Upper lobe of left lung (tissue), 6 donors: Measurements from ENCODE around the gene SEMA4C. TPM values are rescaled to one million over a fixed set of nuclear protein-coding genes. Genes with fewer than 3 reads are reported as not detected.
A peak's percentile ranks its signal among the peaks of the same experiment; 100 is the strongest.

ENCODE experiments used
- ATAC-seq, 2 donors: fragments of 200-7000 bp; cut with Tn5 transposase; one replicate each; pipeline ENCODE4 v1.9.1; 2022; ENCODE audit warnings: mild to moderate bottlenecking in 2 of 2, moderate library complexity in 2 of 2; ENCODE audit not compliant: low FRiP score in 2 of 2
- DNase-seq, 2 donors: peaks; one replicate each; pipeline ENCODE4 v3.0.0-alpha.2; 2019 to 2020
- H3K27ac ChIP-seq, 4 donors: fragments of 200-600 bp; sonication (generic); one replicate each; pipeline ENCODE4 v1.5.1; 2016 to 2019
- H3K27me3 ChIP-seq, 4 donors: fragments of 200-600 bp; sonication (generic); one replicate each; pipeline ENCODE4 v1.5.1; 2017 to 2019
- H3K36me3 ChIP-seq, 4 donors: fragments of 200-600 bp; sonication (generic); one replicate each; pipeline ENCODE4 v1.5.1; 2016 to 2019
- H3K4me1 ChIP-seq, 4 donors: fragments of 200-600 bp; sonication (generic); one replicate each; pipeline ENCODE4 v1.5.1; 2018 to 2019
- H3K4me3 ChIP-seq, 4 donors: fragments of 200-600 bp; sonication (generic); one replicate each; pipeline ENCODE4 v1.5.1; 2017 to 2019; ENCODE audit warnings: mild to moderate bottlenecking in 2 of 4, moderate library complexity in 1 of 4
- H3K9me3 ChIP-seq, 4 donors: fragments of 200-600 bp; sonication (generic); one replicate each; pipeline ENCODE4 v1.5.1; 2018 to 2019
- CTCF ChIP-seq, 6 experiments: fragments of 450-650 bp in 4 of 6; fragments of 200-600 bp in 2 of 6; sonication (generic) in 2 of 6; IDR thresholded peaks; one replicate each; pipeline ENCODE4 v1.5.1; 2016 to 2019; ENCODE audit warnings: antibody characterized with exemption in 6 of 6
- EP300 ChIP-seq, 4 donors: sonication (generic); formaldehyde crosslinking; IDR thresholded peaks; one replicate each; pipeline ENCODE4 v1.5.1; 2017; ENCODE audit warnings: antibody characterized with exemption in 4 of 4, control low read depth in 2 of 4
- POLR2A ChIP-seq, 4 donors: fragments of 450-650 bp; IDR thresholded peaks; one replicate each; pipeline ENCODE4 v1.5.1; 2016 to 2017; ENCODE audit warnings: antibody characterized with exemption in 4 of 4, mild to moderate bottlenecking in 2 of 4
- POLR2AphosphoS5 ChIP-seq, 2 donors: sonication (generic); formaldehyde crosslinking; IDR thresholded peaks; one replicate each; pipeline ENCODE4 v1.5.1; 2017; ENCODE audit warnings: antibody characterized with exemption in 2 of 2
- WGBS, 2 donors: methylation state at CpG; one replicate each; pipeline ENCODE4 v1.1.5; 2017 to 2018; 5-methylcytosine and 5-hydroxymethylcytosine counted together
- total RNA-seq, 6 donors: library from RNA; depleted of rRNA in 4 of 6; stranded (reverse); fragments of >200 nt in 4 of 6; gene quantifications; one replicate each; pipeline versions ENCODE4 v1.1.0 to v1.2.1, GENCODE V29; 2016 to 2021
- donor health status: DM: no; HTN: no; CAD: no; lungs with moderate emphysema.
- donor health status: DM: no; HTN: yes; CAD: no; lungs with severe emphysema.

Gene SEMA4C
- total RNA-seq, 6 donors from 2014 or later, result 14.0 to 43.6 (median 24.2) TPM

GRCh38 chr2:96825057-96825456, 44.8 kb downstream of the SEMA4C start:
- 86 to 90% methylated on average over 4 to 11 of the region's 14 CpGs for WGBS, 2 donors
- no peak overlapping the region for H3K4me3 ChIP-seq
- DNase-seq (no peak), ATAC-seq (no peak)
- H3K36me3 ChIP-seq, result peaks cover 5 to 73% (median 48%) of the 10 kb centered on the region in 4 donors
- H3K4me1 ChIP-seq, result peaks cover 4 to 24% (median 15%) of the 10 kb centered on the region in 4 donors
- TF ChIP-seq POLR2AphosphoS5 (IDR thresholded peaks at IDR 0.05) (no peak), CTCF (IDR thresholded peaks at IDR 0.05) (no peak), EP300 (IDR thresholded peaks at IDR 0.05) (no peak), POLR2A (IDR thresholded peaks at IDR 0.05) (no peak)
- no peak overlapping the region for H3K27ac ChIP-seq
- H3K9me3 ChIP-seq, result no peaks in the 10 kb centered on the region
- H3K27me3 ChIP-seq, result no peaks in the 10 kb centered on the region

GRCh38 chr2:96824079-96824870, 45.6 kb downstream of the SEMA4C start:
- peaks cover 12 to 32% (median 23%) of the 10 kb centered on the region in 4 donors for H3K4me1 ChIP-seq
- H3K36me3 ChIP-seq, result peaks cover 0 to 65% (median 40%) of the 10 kb centered on the region in 4 donors
- peak in 1 of 2 donors; percentile 23 for ATAC-seq
- no peak for DNase-seq
- H3K27me3 ChIP-seq, result no peaks in the 10 kb centered on the region
- H3K27ac ChIP-seq, result no peak overlapping the region
- 72 to 75% methylated on average over 6 of the region's 6 CpGs for WGBS, 2 donors
- H3K4me3 ChIP-seq, result no peak overlapping the region
- TF ChIP-seq POLR2AphosphoS5 (IDR thresholded peaks at IDR 0.05) (no peak), POLR2A (IDR thresholded peaks at IDR 0.05) (no peak)
- no peaks in the 10 kb centered on the region for H3K9me3 ChIP-seq

- no peak overlapping the region for H3K27ac ChIP-seq
- ATAC-seq, result no peak
- no peak for TF ChIP-seq POLR2A (IDR thresholded peaks at IDR 0.05)
- TF ChIP-seq CTCF (IDR thresholded peaks at IDR 0.05), result no peak
- TF ChIP-seq EP300 (IDR thresholded peaks at IDR 0.05), result no peak
- TF ChIP-seq POLR2AphosphoS5 (IDR thresholded peaks at IDR 0.05), result no peak
- H3K27me3 ChIP-seq, result no peaks in the 10 kb centered on the region
- no peak overlapping the region for H3K4me3 ChIP-seq
- peaks cover 0 to 54% (median 32%) of the 10 kb centered on the region in 4 donors for H3K36me3 ChIP-seq
- peaks cover 23 to 43% (median 34%) of the 10 kb centered on the region in 4 donors for H3K4me1 ChIP-seq
- no peaks in the 10 kb centered on the region for H3K9me3 ChIP-seq
- no peak for DNase-seq
- WGBS, 2 donors, result 88 to 92% methylated on average over 5 to 11 of the region's 11 CpGs
Observed at GRCh38 chr2:96823198-96823597, 46.7 kb downstream of the SEMA4C start.

DNA sequence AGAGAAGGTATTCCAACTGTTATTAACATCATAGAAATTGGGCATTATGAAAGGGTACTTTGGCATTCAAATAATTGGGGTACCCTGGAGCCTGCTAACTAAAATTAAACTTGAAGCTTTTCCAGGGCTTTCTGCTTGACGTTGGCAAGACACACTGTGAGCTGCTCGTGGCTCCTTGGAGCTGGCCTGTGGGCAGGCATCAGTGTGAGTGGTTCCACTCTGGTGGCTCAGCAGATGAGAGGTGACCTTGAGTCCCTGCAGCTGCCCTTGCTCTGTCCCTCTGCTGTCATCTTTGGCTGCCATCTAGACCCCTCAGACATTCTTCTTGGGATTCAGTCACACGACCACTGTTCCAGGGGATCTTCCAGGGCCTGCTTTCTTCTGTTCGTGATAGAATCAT, 47.1 kb downstream of the SEMA4C start:
- 83 to 91% methylated on average over 4 of the region's 4 CpGs for WGBS, 2 donors
- H3K36me3 ChIP-seq, result peaks cover 0 to 50% (median 28%) of the 10 kb centered on the region in 4 donors

DNA sequence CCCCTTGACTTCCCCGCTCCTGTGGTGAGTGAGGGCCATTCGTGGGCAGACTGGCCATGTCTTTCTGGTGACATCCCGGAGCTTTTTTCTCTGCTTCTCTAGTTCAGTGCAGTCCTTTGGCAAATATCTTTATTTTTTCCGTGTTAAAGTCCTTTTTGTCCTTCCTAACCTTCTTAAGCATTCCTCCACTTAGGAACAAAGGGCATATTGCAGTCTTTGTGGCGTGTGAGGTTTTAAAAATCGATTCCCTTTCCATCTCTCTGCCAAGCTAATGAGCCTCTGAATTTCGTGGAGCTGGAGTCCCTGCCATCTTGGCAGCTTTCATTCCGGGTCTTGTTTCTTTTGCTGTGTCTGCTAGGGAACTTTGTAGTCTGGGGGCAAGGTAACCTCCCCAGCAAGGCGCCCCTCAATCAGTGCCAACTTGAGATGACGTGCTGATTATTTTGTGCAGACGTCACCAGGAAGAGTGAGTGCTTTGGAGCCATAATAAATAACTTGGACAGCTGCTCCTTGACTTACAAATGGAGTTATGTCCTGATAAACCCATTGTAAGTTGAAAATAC, 48.7 kb downstream of the SEMA4C start:
- peaks cover 0 to 34% (median 13%) of the 10 kb centered on the region in 4 donors for H3K36me3 ChIP-seq

More for the DNA sequence above, 47.1 kb downstream of the SEMA4C start:
- ATAC-seq, result no peak
- no peak overlapping the region for H3K27ac ChIP-seq
- no peak for DNase-seq
- no peak overlapping the region for H3K4me3 ChIP-seq
- H3K4me1 ChIP-seq, result peaks cover 27 to 46% (median 38%) of the 10 kb centered on the region in 4 donors
- no peaks in the 10 kb centered on the region for H3K9me3 ChIP-seq
- no peak for TF ChIP-seq POLR2A (IDR thresholded peaks at IDR 0.05)
- H3K27me3 ChIP-seq, result no peaks in the 10 kb centered on the region

More for the DNA sequence above, 48.7 kb downstream of the SEMA4C start:
- Histone ChIP-seq H3K4me1 (peaks cover 34 to 54% (median 48%) of the 10 kb centered on the region in 4 donors), H3K27me3 (no peaks in the 10 kb centered on the region), H3K4me3 (no peak overlapping the region), H3K9me3 (no peaks in the 10 kb centered on the region), H3K27ac (no peak overlapping the region)
- WGBS, 2 donors, result 75 to 81% methylated on average over 11 of the region's 11 CpGs
- no peak for DNase-seq
- TF ChIP-seq EP300 (IDR thresholded peaks at IDR 0.05) (no peak), POLR2A (IDR thresholded peaks at IDR 0.05) (no peak), CTCF (IDR thresholded peaks at IDR 0.05) (no peak), POLR2AphosphoS5 (IDR thresholded peaks at IDR 0.05) (no peak)
- no peak for ATAC-seq
